A673 (cell line): ENCODE measurements around the gene ALDOA.

Experiments used
- EZH2 ChIP-seq: fragments of 200-600 bp; sonication (generic); IDR thresholded peaks from 2 replicates; pipeline ENCODE4 v1.6.1; 2017; ENCODE audit warnings: borderline replicate concordance, low read depth, mild to moderate bottlenecking, mixed read lengths, antibody characterized with exemption, low read length; ENCODE audit not compliant: poor library complexity, severe bottlenecking
- TF ChIP-seq, protein P1 (sequence below): fragments of 300-800, 200-600 bp; sonication (generic); conservative IDR thresholded peaks from 2 replicates; pipeline ENCODE4 v1.5.1; 2017; ENCODE audit warnings: low read depth, mild to moderate bottlenecking, antibody characterized with exemption, low read length, moderate library complexity, mixed read lengths

DNA sequence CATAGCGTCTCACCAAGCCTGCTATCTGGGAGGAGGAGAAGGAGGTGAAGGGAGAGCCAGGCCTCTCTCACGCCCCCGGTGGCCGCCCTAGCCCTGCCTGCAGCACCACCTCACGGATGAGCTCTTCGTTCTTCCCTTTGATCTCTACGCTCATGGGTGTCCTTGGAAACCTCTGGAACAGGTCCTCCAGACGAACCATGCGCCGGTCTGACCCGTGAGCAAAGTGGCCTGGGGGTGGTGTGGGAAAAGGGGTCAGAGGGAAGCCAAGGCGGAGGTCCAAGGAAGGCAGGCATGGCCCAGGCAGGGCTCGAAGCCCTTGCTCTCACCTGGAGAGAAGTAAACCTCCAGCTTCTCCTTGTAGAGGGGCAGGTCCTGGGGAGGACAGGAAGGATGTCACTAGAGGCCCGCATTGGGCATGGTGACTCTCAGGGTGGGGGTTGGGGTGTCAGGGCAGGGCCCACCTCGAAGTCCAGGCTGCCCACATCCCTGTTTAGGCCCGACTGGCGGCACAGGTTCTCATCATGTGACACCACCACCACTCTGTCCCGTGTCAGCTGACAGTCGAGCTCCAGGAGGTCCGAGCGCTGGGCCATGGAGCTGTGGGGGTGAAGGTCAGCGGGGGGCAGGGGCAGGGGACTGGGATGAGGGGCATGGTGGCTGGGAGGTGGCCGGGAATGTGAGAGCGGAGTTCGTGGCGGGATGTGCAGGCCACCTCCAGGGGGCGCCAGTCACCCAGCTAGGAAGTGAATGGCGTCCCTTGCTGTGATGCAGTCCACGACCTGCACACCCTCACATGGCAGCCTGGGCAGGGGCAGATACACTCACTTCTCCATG, 46.9 kb downstream of the ALDOA start:
- TF ChIP-seq, protein P1, sequence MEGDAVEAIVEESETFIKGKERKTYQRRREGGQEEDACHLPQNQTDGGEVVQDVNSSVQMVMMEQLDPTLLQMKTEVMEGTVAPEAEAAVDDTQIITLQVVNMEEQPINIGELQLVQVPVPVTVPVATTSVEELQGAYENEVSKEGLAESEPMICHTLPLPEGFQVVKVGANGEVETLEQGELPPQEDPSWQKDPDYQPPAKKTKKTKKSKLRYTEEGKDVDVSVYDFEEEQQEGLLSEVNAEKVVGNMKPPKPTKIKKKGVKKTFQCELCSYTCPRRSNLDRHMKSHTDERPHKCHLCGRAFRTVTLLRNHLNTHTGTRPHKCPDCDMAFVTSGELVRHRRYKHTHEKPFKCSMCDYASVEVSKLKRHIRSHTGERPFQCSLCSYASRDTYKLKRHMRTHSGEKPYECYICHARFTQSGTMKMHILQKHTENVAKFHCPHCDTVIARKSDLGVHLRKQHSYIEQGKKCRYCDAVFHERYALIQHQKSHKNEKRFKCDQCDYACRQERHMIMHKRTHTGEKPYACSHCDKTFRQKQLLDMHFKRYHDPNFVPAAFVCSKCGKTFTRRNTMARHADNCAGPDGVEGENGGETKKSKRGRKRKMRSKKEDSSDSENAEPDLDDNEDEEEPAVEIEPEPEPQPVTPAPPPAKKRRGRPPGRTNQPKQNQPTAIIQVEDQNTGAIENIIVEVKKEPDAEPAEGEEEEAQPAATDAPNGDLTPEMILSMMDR = peak; percentile 80
- TF ChIP-seq EZH2 = no peak
